PFSK-1 (cell line): ENCODE measurements around the gene PLXNA3.

Experiments used
- FOXP2 ChIP-seq: optimal IDR thresholded peaks from 2 replicates; pipeline ENCODE3; 2011; ENCODE audit warnings: borderline replicate concordance, control low read depth, inconsistent platforms; ENCODE audit not compliant: insufficient read depth; ENCODE audit errors: extremely low read length, extremely low read depth
- POLR2AphosphoS5 ChIP-seq: IDR thresholded peaks from 2 replicates; pipeline ENCODE4 v1.6.1; 2012; ENCODE audit warnings: low read depth, mild to moderate bottlenecking, control low read depth, low read length, moderate library complexity
- REST ChIP-seq, 2 experiments: IDR thresholded peaks; 2 replicates each; pipeline versions ENCODE4 v1.6.1 to v1.8.0; 2011 to 2012; ENCODE audit warnings: low read depth in 2 of 2, low read length in 2 of 2, control low read depth in 1 of 2, inconsistent platforms in 1 of 2, mild to moderate bottlenecking in 1 of 2, moderate library complexity in 1 of 2; ENCODE audit not compliant: insufficient read depth in 1 of 2
- SIN3A ChIP-seq: IDR thresholded peaks from 2 replicates; pipeline ENCODE4 v1.6.1; 2012; ENCODE audit warnings: mild to moderate bottlenecking, low read length, moderate library complexity, borderline replicate concordance; ENCODE audit not compliant: insufficient read depth
- TAF1 ChIP-seq: IDR thresholded peaks from 2 replicates; pipeline ENCODE4 v1.6.1; 2012; ENCODE audit warnings: low read length, control low read depth, borderline replicate concordance; ENCODE audit not compliant: insufficient read depth

Gene PLXNA3

GRCh38 chrX:154482786-154483185 lies 24.7 kb downstream of the PLXNA3 start:
- no peak for TF ChIP-seq TAF1
- no peak for TF ChIP-seq REST (IDR thresholded peaks at IDR 0.05; ENCODE audit: insufficient read depth in 1 of 2, low read depth in 2 of 2, low read length in 2 of 2)
- no peak for TF ChIP-seq POLR2AphosphoS5
- no peak for TF ChIP-seq FOXP2
- no peak for TF ChIP-seq SIN3A

- TF ChIP-seq FOXP2 (no peak), POLR2AphosphoS5 (no peak; the same call in 1 of the 2 replicates), SIN3A (no peak), REST (IDR thresholded peaks at IDR 0.05; ENCODE audit: insufficient read depth in 1 of 2, low read depth in 2 of 2, low read length in 2 of 2) (no peak), TAF1 (no peak)
Observed at GRCh38 chrX:154483325-154483724, 25.2 kb downstream of the PLXNA3 start.

- TF ChIP-seq REST (IDR thresholded peaks at IDR 0.05; ENCODE audit: insufficient read depth in 1 of 2, low read depth in 2 of 2, low read length in 2 of 2) (no peak), SIN3A (no peak), FOXP2 (no peak), POLR2AphosphoS5 (no peak), TAF1 (no peak)
Observed at GRCh38 chrX:154484255-154485149, 26.4 kb downstream of the PLXNA3 start.

GRCh38 chrX:154485150-154486051 lies 27.3 kb downstream of the PLXNA3 start:
- TF ChIP-seq SIN3A = no peak
- no peak for TF ChIP-seq TAF1
- no peak for TF ChIP-seq FOXP2
- TF ChIP-seq POLR2AphosphoS5 = no peak
- no peak for TF ChIP-seq REST (IDR thresholded peaks at IDR 0.05; ENCODE audit: insufficient read depth in 1 of 2, low read depth in 2 of 2, low read length in 2 of 2)
